CD4-positive, alpha-beta T cell treated with Interleukin-10 for 1 hour (primary cell): Measurements from ENCODE around the gene CMTM2.
A peak's percentile ranks its signal among the peaks of the same experiment; 100 is the strongest.
"Not testable (repeated sequence)": the region's sequence is repeated elsewhere in the genome, so short reads cannot be mapped to it uniquely, and the experiment has no call there.

ENCODE experiments used
- DNase-seq: peaks from one replicate; pipeline ENCODE4 v3.0.0-alpha.2; 2020

CMTM2 gene

GRCh38 chr16:66553223-66553622, 26.0 kb upstream of the CMTM2 start:
- DNase-seq, result peak; percentile 29

GRCh38 chr16:66554021-66554420, 25.2 kb upstream of the CMTM2 start:
- no peak for DNase-seq

- DNase-seq, result no peak
Measured at GRCh38 chr16:66554495-66554894, 24.8 kb upstream of the CMTM2 start.

GRCh38 chr16:66560107-66560506, 19.2 kb upstream of the CMTM2 start:
- DNase-seq, result no peak

GRCh38 chr16:66561381-66562080, 17.7 kb upstream of the CMTM2 start:
- DNase-seq, result no peak

GRCh38 chr16:66562409-66562808, 16.9 kb upstream of the CMTM2 start:
- DNase-seq, result peak; percentile 36

GRCh38 chr16:66562986-66563385, 16.3 kb upstream of the CMTM2 start:
- DNase-seq, result no peak

- no peak for DNase-seq
Measured at GRCh38 chr16:66563574-66564334, 15.5 kb upstream of the CMTM2 start.

- no peak for DNase-seq
Measured at GRCh38 chr16:66566051-66566901, 13.0 kb upstream of the CMTM2 start, which contains the start of gene CMTM1. Gene CMTM1 (plus strand): TSS chr16:66566439. CDS start chr16:66566514, 75 bp downstream.

GRCh38 chr16:66567270-66567669, 12.0 kb upstream of the CMTM2 start:
- DNase-seq, result not testable (repeated sequence)

- DNase-seq, result no peak
Measured at GRCh38 chr16:66568355-66568754, 10.9 kb upstream of the CMTM2 start.

GRCh38 chr16:66569131-66569530, 10.1 kb upstream of the CMTM2 start:
- no peak for DNase-seq

GRCh38 chr16:66569827-66570405, 9.3 kb upstream of the CMTM2 start:
- DNase-seq, result no peak

- no peak for DNase-seq
Measured at GRCh38 chr16:66572356-66572755, 6.9 kb upstream of the CMTM2 start.

GRCh38 chr16:66574081-66574480, 5.2 kb upstream of the CMTM2 start:
- no peak for DNase-seq

GRCh38 chr16:66574531-66574930, 4.7 kb upstream of the CMTM2 start:
- no peak for DNase-seq

- DNase-seq, result no peak
Measured at GRCh38 chr16:66575060-66575459, 4.2 kb upstream of the CMTM2 start.

GRCh38 chr16:66576296-66576695, 3.0 kb upstream of the CMTM2 start:
- no peak for DNase-seq

- no peak for DNase-seq
Measured at GRCh38 chr16:66580605-66581209, 1.4 kb downstream of the CMTM2 start.

GRCh38 chr16:66581246-66581952, 2.1 kb downstream of the CMTM2 start:
- no peak for DNase-seq

- no peak for DNase-seq
Measured at GRCh38 chr16:66585481-66586239, 6.4 kb downstream of the CMTM2 start.
